Spleen (tissue), 7 donors: Measurements from ENCODE around the gene PITHD1.

Source experiments
- POLR2A ChIP-seq, 3 donors: fragments of 450-650 bp; IDR thresholded peaks; one replicate each; pipeline ENCODE4 v1.5.1; 2017; ENCODE audit warnings: antibody characterized with exemption in 3 of 3, mild to moderate bottlenecking in 1 of 3
- TF ChIP-seq, protein P1 (sequence below), 11 experiments: fragments of 200-600 bp in 7 of 11; fragments of 450-650 bp in 4 of 11; sonication (generic) in 4 of 11; IDR thresholded peaks in 8 of 11; conservative IDR thresholded peaks in 3 of 11; 1 replicate in 7 of 11; 2 replicates in 4 of 11; pipeline versions ENCODE4 v1.4.0 to v1.8.0; 2016 to 2021; ENCODE audit warnings: antibody characterized with exemption in 11 of 11, inconsistent platforms in 4 of 11, mild to moderate bottlenecking in 1 of 11
- donor health status: DM: no; HTN: no; CAD: no; lungs with moderate emphysema.
- donor health status: DM: no; HTN: no; CAD: no.
- donor health status: DM: no; HTN: no; CAD: no.

DNA sequence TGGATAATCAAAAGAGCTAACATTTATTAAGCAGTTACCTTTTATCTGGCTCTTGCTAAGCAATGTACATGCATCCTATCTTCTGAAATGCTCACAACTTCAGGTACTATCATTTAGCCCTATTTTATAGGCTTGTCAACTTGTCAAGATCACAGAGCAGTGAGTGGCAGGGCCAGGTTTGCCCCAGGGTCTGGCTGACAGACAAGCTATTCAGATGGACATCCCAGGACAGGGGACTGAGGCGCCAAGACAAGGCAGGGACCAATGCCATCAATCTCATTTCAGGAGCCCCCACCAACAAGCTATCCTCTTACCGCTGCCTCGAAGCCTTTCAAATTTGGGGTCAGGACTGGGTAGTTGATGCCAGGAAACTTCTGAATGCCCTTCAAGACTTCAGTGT lies 38.1 kb downstream of the PITHD1 start:
- TF ChIP-seq, protein P1, sequence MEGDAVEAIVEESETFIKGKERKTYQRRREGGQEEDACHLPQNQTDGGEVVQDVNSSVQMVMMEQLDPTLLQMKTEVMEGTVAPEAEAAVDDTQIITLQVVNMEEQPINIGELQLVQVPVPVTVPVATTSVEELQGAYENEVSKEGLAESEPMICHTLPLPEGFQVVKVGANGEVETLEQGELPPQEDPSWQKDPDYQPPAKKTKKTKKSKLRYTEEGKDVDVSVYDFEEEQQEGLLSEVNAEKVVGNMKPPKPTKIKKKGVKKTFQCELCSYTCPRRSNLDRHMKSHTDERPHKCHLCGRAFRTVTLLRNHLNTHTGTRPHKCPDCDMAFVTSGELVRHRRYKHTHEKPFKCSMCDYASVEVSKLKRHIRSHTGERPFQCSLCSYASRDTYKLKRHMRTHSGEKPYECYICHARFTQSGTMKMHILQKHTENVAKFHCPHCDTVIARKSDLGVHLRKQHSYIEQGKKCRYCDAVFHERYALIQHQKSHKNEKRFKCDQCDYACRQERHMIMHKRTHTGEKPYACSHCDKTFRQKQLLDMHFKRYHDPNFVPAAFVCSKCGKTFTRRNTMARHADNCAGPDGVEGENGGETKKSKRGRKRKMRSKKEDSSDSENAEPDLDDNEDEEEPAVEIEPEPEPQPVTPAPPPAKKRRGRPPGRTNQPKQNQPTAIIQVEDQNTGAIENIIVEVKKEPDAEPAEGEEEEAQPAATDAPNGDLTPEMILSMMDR (IDR thresholded peaks at IDR 0.05 in 8 of 11, conservative IDR thresholded peaks at IDR 0.05 in 3 of 11), result no peak
- TF ChIP-seq POLR2A (IDR thresholded peaks at IDR 0.05), result no peak
